HepG2 (cell line): Measurements from ENCODE around the gene SYNE2. TPM values are rescaled to one million over a fixed set of nuclear protein-coding genes. Genes with fewer than 3 reads are reported as not detected.

ENCODE experiments used
- ATAC-seq: fragments of 200-7000 bp; cut with Tn5 transposase; 3 replicates; pipeline ENCODE4 v1.9.1; 2020; ENCODE audit warnings: mild to moderate bottlenecking, moderate library complexity
- BruUV-seq: library from RNA; stranded (reverse); fragments of 400-500 nt; replicated peaks from 2 replicates; lab custom pipeline; 2021; lab: Mats Ljungman, UMichigan
- CTCF ChIA-PET: fragments of 300-600 bp; formaldehyde crosslinking; extraction: SDS; loops from one replicate; lab custom pipeline; 2021; ENCODE audit warnings: low total read pairs, inconsistent platforms, low intra/inter-chr PET ratio; lab: Yijun Ruan, JAX
- POLR2A ChIA-PET: fragments of 350-600 bp; sonication (Branson Sonifier 250); formaldehyde crosslinking; loops from one replicate; lab custom pipeline; 2020; ENCODE audit warnings: antibody characterized with exemption, inconsistent platforms; lab: Yijun Ruan, JAX
- DNase-seq: peaks from one replicate; pipeline ENCODE4 v3.0.0-alpha.2; 2015; ENCODE audit warnings: low spot score
- FAIRE-seq: peaks from 3 replicates; lab custom pipeline; 2011; peaks lifted over from hg19 to GRCh38; lab: Jason Lieb, UNC
- H2AFZ ChIP-seq: one replicate; pipeline ENCODE4 v1.6.1; 2011; ENCODE audit warnings: low read length, inconsistent platforms
- H3K27ac ChIP-seq: fragments of 300-600 bp; 3 replicates; pipeline ENCODE4 v1.8.0; 2011; ENCODE audit warnings: mixed run types, mild to moderate bottlenecking, mixed read lengths, low read length, inconsistent platforms; ENCODE audit not compliant: insufficient read depth; ENCODE audit errors: extremely low read length
- H3K27me3 ChIP-seq, 2 experiments: fragments of 200-600 bp in 1 of 2; 2 replicates in 1 of 2; 3 replicates in 1 of 2; pipeline versions ENCODE4 v1.6.0 to v1.8.0; 2011; ENCODE audit warnings: low read length in 2 of 2, mild to moderate bottlenecking in 2 of 2, moderate library complexity in 2 of 2, inconsistent platforms in 1 of 2; ENCODE audit not compliant: insufficient read depth in 2 of 2, control insufficient read depth in 1 of 2
- H3K36me3 ChIP-seq, 2 experiments: fragments of 200-600 bp in 1 of 2; replicated peaks in 1 of 2; 2 replicates in 1 of 2; 3 replicates in 1 of 2; pipeline versions ENCODE4 v1.5.1 to v1.8.0; 2011; ENCODE audit warnings: low read length in 2 of 2, inconsistent platforms in 1 of 2; ENCODE audit not compliant: insufficient read depth in 2 of 2, control insufficient read depth in 1 of 2
- H3K4me1 ChIP-seq: 2 replicates; pipeline ENCODE4 v1.5.1; 2012; ENCODE audit warnings: low read length, inconsistent platforms; ENCODE audit not compliant: insufficient read depth
- H3K4me2 ChIP-seq: 2 replicates; pipeline ENCODE4 v1.6.0; 2011; ENCODE audit warnings: low read depth, low read length, inconsistent platforms
- H3K4me3 ChIP-seq, 3 experiments: fragments of 200-600 bp in 1 of 3; sonication (generic), shearing (Covaris generic) in 1 of 3; replicated peaks in 1 of 3; 2 replicates each; pipeline ENCODE4 v1.5.1; 2011 to 2016; ENCODE audit warnings: low read length in 3 of 3, inconsistent platforms in 2 of 3, low read depth in 2 of 3, mild to moderate bottlenecking in 2 of 3, control low read depth in 1 of 3, mixed read lengths in 1 of 3; ENCODE audit not compliant: insufficient read depth in 1 of 3
- H3K79me2 ChIP-seq: one replicate; pipeline ENCODE4 v1.6.1; 2011; ENCODE audit warnings: low read length, inconsistent platforms; ENCODE audit not compliant: insufficient read depth
- H3K9ac ChIP-seq: 2 replicates; pipeline ENCODE4 v1.6.0; 2011; ENCODE audit warnings: mild to moderate bottlenecking, low read depth, low read length, inconsistent platforms; ENCODE audit not compliant: insufficient read depth
- H3K9me3 ChIP-seq: 2 replicates; pipeline ENCODE4 v1.5.1; 2012; ENCODE audit warnings: mild to moderate bottlenecking, low read length
- H4K20me1 ChIP-seq: 2 replicates; pipeline ENCODE4 v1.6.0; 2011; ENCODE audit warnings: inconsistent platforms, mild to moderate bottlenecking, low read length, moderate library complexity; ENCODE audit not compliant: insufficient read depth
- ARID5B ChIP-seq: IDR thresholded peaks from 2 replicates; pipeline ENCODE4 v1.4.0; 2020; ENCODE audit warnings: mild to moderate bottlenecking, missing genetic modification reagents
- BCL6 ChIP-seq: IDR thresholded peaks from 2 replicates; pipeline ENCODE4 v1.6.1; 2016; ENCODE audit warnings: missing genetic modification reagents, missing compliant biosample characterization
- CBX2 ChIP-seq, 2 experiments: fragments of 200-600 bp in 1 of 2; sonication (generic); formaldehyde crosslinking in 1 of 2; IDR thresholded peaks; 2 replicates each; pipeline versions ENCODE4 v1.7.0 to v1.8.1; 2018 to 2022; ENCODE audit warnings: low read depth in 2 of 2, low read length in 1 of 2, mild to moderate bottlenecking in 1 of 2, missing genetic modification reagents in 1 of 2
- CC2D1A ChIP-seq: sonication (generic); formaldehyde crosslinking; IDR thresholded peaks from 2 replicates; pipeline ENCODE4 v1.8.1; 2023; ENCODE audit warnings: mild to moderate bottlenecking, missing genetic modification reagents
- HMG20B ChIP-seq: conservative IDR thresholded peaks from 2 replicates; pipeline ENCODE4 v1.6.1; 2016; ENCODE audit warnings: missing genetic modification reagents, missing compliant biosample characterization
- HNF4A ChIP-seq: sonication (generic); formaldehyde crosslinking; IDR thresholded peaks from 2 replicates; pipeline ENCODE4 v1.4.0; 2020; ENCODE audit warnings: missing genetic modification reagents
- MXI1 ChIP-seq: IDR thresholded peaks from 3 replicates; pipeline ENCODE4 v1.6.1; 2012; ENCODE audit warnings: low read depth, low read length, inconsistent platforms, borderline replicate concordance
- NBN ChIP-seq: fragments of 450-650 bp; conservative IDR thresholded peaks from 2 replicates; pipeline ENCODE4 v1.6.1; 2017
- SOX13 ChIP-seq, 3 experiments: fragments of 450-650 bp in 1 of 3; sonication (generic) in 1 of 3; formaldehyde crosslinking in 1 of 3; IDR thresholded peaks in 2 of 3; conservative IDR thresholded peaks in 1 of 3; 2 replicates each; pipeline versions ENCODE4 v1.5.0 to v1.6.1; 2016 to 2020; ENCODE audit warnings: antibody characterized with exemption in 1 of 3, mild to moderate bottlenecking in 1 of 3, missing compliant biosample characterization in 1 of 3, missing genetic modification reagents in 1 of 3, moderate library complexity in 1 of 3
- UBTF ChIP-seq: sonication (generic); formaldehyde crosslinking; IDR thresholded peaks from 2 replicates; pipeline ENCODE4 v1.4.0; 2020; ENCODE audit warnings: mild to moderate bottlenecking, missing genetic modification reagents
- ZMYM4 ChIP-seq: sonication (generic); formaldehyde crosslinking; IDR thresholded peaks from 2 replicates; pipeline ENCODE4 v1.8.1; 2023; ENCODE audit warnings: mild to moderate bottlenecking, missing genetic modification reagents
- ZNF501 ChIP-seq: sonication (generic); formaldehyde crosslinking; IDR thresholded peaks from 2 replicates; pipeline ENCODE4 v1.5.1; 2020; ENCODE audit warnings: mild to moderate bottlenecking, moderate library complexity, missing genetic modification reagents
- ZNF546 ChIP-seq: sonication (generic); formaldehyde crosslinking; conservative IDR thresholded peaks from 2 replicates; pipeline ENCODE4 v1.8.1; 2023; ENCODE audit warnings: mild to moderate bottlenecking, missing genetic modification reagents
- ZNF746 ChIP-seq: sonication (generic); formaldehyde crosslinking; IDR thresholded peaks from 2 replicates; pipeline ENCODE4 v1.8.0; 2022; ENCODE audit warnings: mild to moderate bottlenecking, missing genetic modification reagents
- ZNF839 ChIP-seq: sonication (generic); formaldehyde crosslinking; IDR thresholded peaks from 2 replicates; pipeline ENCODE4 v1.4.0; 2020; ENCODE audit warnings: missing genetic modification reagents, mild to moderate bottlenecking, borderline replicate concordance
- WGBS: methylation state at CpG from one replicate; pipeline ENCODE4 v1.1.6; 2017; ENCODE audit warnings: low lambda C conversion rate; 5-methylcytosine and 5-hydroxymethylcytosine counted together
- in situ Hi-C: cut with HindIII; loops from 2 replicates; pipeline ENCODE4 v1.10.0; 2017; ENCODE audit warnings: low pct_unique_long_range_greater_than_20kb; ENCODE audit not compliant: extremely low pct_ligation_motif_present
- intact Hi-C: fragments of 100-400 bp; cut with micrococcal nuclease; formaldehyde crosslinking; loops from one replicate; pipeline ENCODE4 v1.10.0; 2022; ENCODE audit not compliant: unreplicated experiment
- polyA plus RNA-seq, 8 experiments: library from polyadenylated mRNA; depleted of rRNA in 3 of 8; stranded (reverse) in 7 of 8; unstranded in 1 of 8; fragments of >200 nt; fragmentation: Illumina TruSeq in 4 of 8; extraction: Trizol in 4 of 8; gene quantifications; 2 replicates each; pipeline versions ENCODE4 v1.2.1 to v1.2.3, GENCODE V29; 2011 to 2016; ENCODE audit warnings: low read depth in 4 of 8, missing spikeins in 1 of 8, mixed read lengths in 1 of 8; ENCODE audit not compliant: insufficient read depth in 1 of 8
- total RNA-seq, 5 experiments: library from RNA; depleted of rRNA; stranded (reverse); fragments of >200 nt; fragmentation: Illumina TruSeq; extraction: Trizol; gene quantifications; 2 replicates each; pipeline ENCODE4 v1.2.3, GENCODE V29; 2016; ENCODE audit warnings: low read depth in 1 of 5

The SYNE2 gene
- total and polyA plus RNA-seq, 2 of the 13 experiments (the other 11 are each of a cell fraction or from before 2014, with no cell fraction given): 6.2 to 13.3 TPM

- no peak for TF ChIP-seq UBTF
- peak; percentile 83 for TF ChIP-seq BCL6 (CRISPR knock-in tag)
- peak; percentile 58; the same call in 1 of the 2 replicates for TF ChIP-seq ARID5B (CRISPR knock-in tag)
- TF ChIP-seq SOX13 (IDR thresholded peaks at IDR 0.05): no peak
- TF ChIP-seq SOX13 (CRISPR knock-in tag; conservative IDR thresholded peaks at IDR 0.05 in 1 of 2, IDR thresholded peaks at IDR 0.05 in 1 of 2): peak in 1 of 2 experiments; percentile 81; a peak in 2 of 4 replicates
- TF ChIP-seq HNF4A (CRISPR knock-in tag): peak; percentile 27; the same call in 1 of the 2 replicates
- TF ChIP-seq, all 625 proteins: peak for 18
Measured at GRCh38 chr14:63896278-63896720, 43.5 kb downstream of the SYNE2 start (continued).

GRCh38 chr14:63897721-63898163 lies 44.9 kb downstream of the SYNE2 start:
- DNase-seq (no peak), ATAC-seq (no peak), FAIRE-seq (no peak)
- Histone ChIP-seq H3K27ac (no peak overlapping the region), H3K4me1 (peaks cover 36% of the 10 kb centered on the region), H3K4me2 (no peak overlapping the region), H3K36me3 (no peaks in the 10 kb centered on the region), H3K27me3 (no peaks in the 10 kb centered on the region), H3K9ac (no peak overlapping the region), H4K20me1 (no peaks in the 10 kb centered on the region), H3K79me2 (no peaks in the 10 kb centered on the region), H3K9me3 (no peaks in the 10 kb centered on the region), H2AFZ (no peak overlapping the region), H3K4me3 (no peak overlapping the region)
- intact Hi-C loops: loop anchor here (5.0 kb wide), 1 partner anchor 45 kb away; the partner anchor contains the start of gene SYNE2
- CTCF ChIA-PET: no interaction called here
- 96% methylated on average over 4 of the region's 4 CpGs for WGBS
- in situ Hi-C loops: no loop called here
- no TSS peak for BruUV-seq
- TF ChIP-seq CBX2 (IDR thresholded peaks at IDR 0.05; ENCODE audit: low read depth, low read length): no peak
- TF ChIP-seq CBX2 (CRISPR knock-in tag; IDR thresholded peaks at IDR 0.05; ENCODE audit: low read depth): no peak
- no peak for TF ChIP-seq ZNF501 (CRISPR knock-in tag)
- no peak for TF ChIP-seq CC2D1A (CRISPR knock-in tag)
- TF ChIP-seq MXI1: no peak
- no peak for TF ChIP-seq ZNF839 (CRISPR knock-in tag)
- no peak for TF ChIP-seq ZMYM4
- no peak for TF ChIP-seq ZNF746 (CRISPR knock-in tag)
- no peak for TF ChIP-seq ZNF546
- no peak for TF ChIP-seq HMG20B (CRISPR knock-in tag)
- no peak for TF ChIP-seq NBN
- POLR2A ChIA-PET: no interaction called here
